ENCODE measurements around the gene MRM3.
"Not testable (repeated sequence)": the region's sequence is repeated elsewhere in the genome, so short reads cannot be mapped to it uniquely, and the experiment has no call there.

Gene MRM3

GRCh38 chr17:756010-756567 lies 26.1 kb upstream of the MRM3 start:
- Histone ChIP-seq H3K9ac (ENCODE audit: low read length) (peak overlapping the region; percentile 38), H3K4me1 (ENCODE audit: control insufficient read depth, insufficient read depth, low read length) (peaks cover 10% of the 10 kb centered on the region; the same call in 1 of the 2 replicates), H3K36me3 (ENCODE audit: control insufficient read depth, insufficient read depth, low read length) (peaks cover 42% of the 10 kb centered on the region), H3K27ac (ENCODE audit: low read depth, low read length) (peak overlapping the region; percentile 79; the same call in 1 of the 2 replicates)
- H3K4me3 ChIP-seq (ENCODE audit: low read depth, low read length); H3K9me3 ChIP-seq (ENCODE audit: control insufficient read depth, insufficient read depth, low read depth, low read length); H3K27me3 ChIP-seq (ENCODE audit: control insufficient read depth, insufficient read depth, low read length): not testable (repeated sequence)

GRCh38 chr17:759964-760363 lies 22.2 kb upstream of the MRM3 start:
- no peak overlapping the region for H3K4me3 ChIP-seq (ENCODE audit: low read depth, low read length)
- 0 out of 2 replicates have a peak, but pooled peaks cover 5% of the 10 kb centered on the region for H3K4me1 ChIP-seq (ENCODE audit: control insufficient read depth, insufficient read depth, low read length)
- H3K9me3 ChIP-seq (ENCODE audit: control insufficient read depth, insufficient read depth, low read depth, low read length), result no peaks in the 10 kb centered on the region
- no peaks in the 10 kb centered on the region for H3K27me3 ChIP-seq (ENCODE audit: control insufficient read depth, insufficient read depth, low read length)
- no peak overlapping the region for H3K27ac ChIP-seq (ENCODE audit: low read depth, low read length)
- H3K36me3 ChIP-seq (ENCODE audit: control insufficient read depth, insufficient read depth, low read length), result peaks cover 71% of the 10 kb centered on the region
- H3K9ac ChIP-seq (ENCODE audit: low read length), result no peak overlapping the region

GRCh38 chr17:760371-760770 lies 21.8 kb upstream of the MRM3 start:
- Histone ChIP-seq H3K9me3 (ENCODE audit: control insufficient read depth, insufficient read depth, low read depth, low read length) (no peaks in the 10 kb centered on the region), H3K36me3 (ENCODE audit: control insufficient read depth, insufficient read depth, low read length) (peaks cover 75% of the 10 kb centered on the region), H3K4me3 (ENCODE audit: low read depth, low read length) (no peak overlapping the region), H3K9ac (ENCODE audit: low read length) (no peak overlapping the region), H3K27me3 (ENCODE audit: control insufficient read depth, insufficient read depth, low read length) (no peaks in the 10 kb centered on the region), H3K4me1 (ENCODE audit: control insufficient read depth, insufficient read depth, low read length) (0 out of 2 replicates have a peak, but pooled peaks cover 5% of the 10 kb centered on the region), H3K27ac (ENCODE audit: low read depth, low read length) (no peak overlapping the region)

- H3K9me3 ChIP-seq (ENCODE audit: control insufficient read depth, insufficient read depth, low read depth, low read length), result no peaks in the 10 kb centered on the region
- no peak overlapping the region for H3K4me3 ChIP-seq (ENCODE audit: low read depth, low read length)
- no peak overlapping the region for H3K27ac ChIP-seq (ENCODE audit: low read depth, low read length)
- H3K36me3 ChIP-seq (ENCODE audit: control insufficient read depth, insufficient read depth, low read length), result peaks cover 61% of the 10 kb centered on the region
- no peak overlapping the region for H3K9ac ChIP-seq (ENCODE audit: low read length)
- H3K4me1 ChIP-seq (ENCODE audit: control insufficient read depth, insufficient read depth, low read length), result no peaks in the 10 kb centered on the region
- H3K27me3 ChIP-seq (ENCODE audit: control insufficient read depth, insufficient read depth, low read length), result no peaks in the 10 kb centered on the region
Measured at GRCh38 chr17:767076-767475, 15.1 kb upstream of the MRM3 start.

- Histone ChIP-seq H3K9me3 (ENCODE audit: control insufficient read depth, insufficient read depth, low read depth, low read length) (no peaks in the 10 kb centered on the region), H3K27ac (ENCODE audit: low read depth, low read length) (no peak overlapping the region), H3K9ac (ENCODE audit: low read length) (no peak overlapping the region), H3K27me3 (ENCODE audit: control insufficient read depth, insufficient read depth, low read length) (no peaks in the 10 kb centered on the region), H3K4me1 (ENCODE audit: control insufficient read depth, insufficient read depth, low read length) (no peaks in the 10 kb centered on the region), H3K36me3 (ENCODE audit: control insufficient read depth, insufficient read depth, low read length) (peaks cover 85% of the 10 kb centered on the region), H3K4me3 (ENCODE audit: low read depth, low read length) (no peak overlapping the region)
Measured at GRCh38 chr17:773016-773415, 9.1 kb upstream of the MRM3 start.

- Histone ChIP-seq H3K9ac (ENCODE audit: low read length) (no peak overlapping the region), H3K36me3 (ENCODE audit: control insufficient read depth, insufficient read depth, low read length) (peaks cover 91% of the 10 kb centered on the region), H3K9me3 (ENCODE audit: control insufficient read depth, insufficient read depth, low read depth, low read length) (no peaks in the 10 kb centered on the region), H3K4me3 (ENCODE audit: low read depth, low read length) (no peak overlapping the region), H3K27ac (ENCODE audit: low read depth, low read length) (no peak overlapping the region), H3K27me3 (ENCODE audit: control insufficient read depth, insufficient read depth, low read length) (no peaks in the 10 kb centered on the region), H3K4me1 (ENCODE audit: control insufficient read depth, insufficient read depth, low read length) (no peaks in the 10 kb centered on the region)
Measured at GRCh38 chr17:773467-774312, 8.5 kb upstream of the MRM3 start.

- Histone ChIP-seq H3K4me1 (ENCODE audit: control insufficient read depth, insufficient read depth, low read length) (no peaks in the 10 kb centered on the region), H3K9ac (ENCODE audit: low read length) (no peak overlapping the region), H3K27ac (ENCODE audit: low read depth, low read length) (no peak overlapping the region), H3K9me3 (ENCODE audit: control insufficient read depth, insufficient read depth, low read depth, low read length) (no peaks in the 10 kb centered on the region), H3K27me3 (ENCODE audit: control insufficient read depth, insufficient read depth, low read length) (no peaks in the 10 kb centered on the region), H3K4me3 (ENCODE audit: low read depth, low read length) (no peak overlapping the region), H3K36me3 (ENCODE audit: control insufficient read depth, insufficient read depth, low read length) (peaks cover 89% of the 10 kb centered on the region)
Measured at GRCh38 chr17:774313-774584, 7.9 kb upstream of the MRM3 start.

- Histone ChIP-seq H3K4me3 (ENCODE audit: low read depth, low read length) (no peak overlapping the region), H3K36me3 (ENCODE audit: control insufficient read depth, insufficient read depth, low read length) (peaks cover 56% of the 10 kb centered on the region), H3K4me1 (ENCODE audit: control insufficient read depth, insufficient read depth, low read length) (0 out of 2 replicates have a peak, but pooled peaks cover 3% of the 10 kb centered on the region), H3K27ac (ENCODE audit: low read depth, low read length) (no peak overlapping the region), H3K27me3 (ENCODE audit: control insufficient read depth, insufficient read depth, low read length) (no peaks in the 10 kb centered on the region), H3K9ac (ENCODE audit: low read length) (no peak overlapping the region), H3K9me3 (ENCODE audit: control insufficient read depth, insufficient read depth, low read depth, low read length) (no peaks in the 10 kb centered on the region)
Measured at GRCh38 chr17:778096-778495, 4.1 kb upstream of the MRM3 start.

GRCh38 chr17:784143-784542 lies 2.0 kb downstream of the MRM3 start:
- H3K9ac ChIP-seq (ENCODE audit: low read length), result no peak overlapping the region
- H3K4me1 ChIP-seq (ENCODE audit: control insufficient read depth, insufficient read depth, low read length), result 0 out of 2 replicates have a peak, but pooled peaks cover 3% of the 10 kb centered on the region
- peaks cover 28% of the 10 kb centered on the region for H3K36me3 ChIP-seq (ENCODE audit: control insufficient read depth, insufficient read depth, low read length)
- no peaks in the 10 kb centered on the region for H3K27me3 ChIP-seq (ENCODE audit: control insufficient read depth, insufficient read depth, low read length)
- H3K27ac ChIP-seq (ENCODE audit: low read depth, low read length), result no peak overlapping the region
- H3K9me3 ChIP-seq (ENCODE audit: control insufficient read depth, insufficient read depth, low read depth, low read length), result no peaks in the 10 kb centered on the region
- H3K4me3 ChIP-seq (ENCODE audit: low read depth, low read length), result no peak overlapping the region

GRCh38 chr17:785901-786300 lies 3.7 kb downstream of the MRM3 start:
- H3K9me3 ChIP-seq (ENCODE audit: control insufficient read depth, insufficient read depth, low read depth, low read length); H3K27ac ChIP-seq (ENCODE audit: low read depth, low read length); H3K27me3 ChIP-seq (ENCODE audit: control insufficient read depth, insufficient read depth, low read length); H3K9ac ChIP-seq (ENCODE audit: low read length); H3K4me3 ChIP-seq (ENCODE audit: low read depth, low read length): not testable (repeated sequence)
- Histone ChIP-seq H3K36me3 (ENCODE audit: control insufficient read depth, insufficient read depth, low read length) (peaks cover 37% of the 10 kb centered on the region), H3K4me1 (ENCODE audit: control insufficient read depth, insufficient read depth, low read length) (peaks cover 12% of the 10 kb centered on the region; the same call in 1 of the 2 replicates)

- Histone ChIP-seq H3K27ac (ENCODE audit: low read depth, low read length) (no peak overlapping the region), H3K4me1 (ENCODE audit: control insufficient read depth, insufficient read depth, low read length) (peaks cover 8% of the 10 kb centered on the region; the same call in 1 of the 2 replicates), H3K9me3 (ENCODE audit: control insufficient read depth, insufficient read depth, low read depth, low read length) (no peaks in the 10 kb centered on the region), H3K4me3 (ENCODE audit: low read depth, low read length) (no peak overlapping the region), H3K9ac (ENCODE audit: low read length) (no peak overlapping the region), H3K36me3 (ENCODE audit: control insufficient read depth, insufficient read depth, low read length) (peaks cover 55% of the 10 kb centered on the region), H3K27me3 (ENCODE audit: control insufficient read depth, insufficient read depth, low read length) (no peaks in the 10 kb centered on the region)
Measured at GRCh38 chr17:787641-788221, 5.6 kb downstream of the MRM3 start.

Measured in HUES6 (cell line).